ENCODE results near the gene ARHGAP29.
"Not testable (repeated sequence)": the region's sequence is repeated elsewhere in the genome, so short reads cannot be mapped to it uniquely, and the experiment has no call there.

Gene ARHGAP29

GRCh38 chr1:94169126-94169525 is 68.3 kb downstream of the ARHGAP29 start:
- no peak for DNase-seq

GRCh38 chr1:94165843-94166242 is 71.5 kb downstream of the ARHGAP29 start:
- DNase-seq, result no peak

GRCh38 chr1:94164885-94165284 is 72.5 kb downstream of the ARHGAP29 start:
- DNase-seq, result not testable (repeated sequence)

DNA sequence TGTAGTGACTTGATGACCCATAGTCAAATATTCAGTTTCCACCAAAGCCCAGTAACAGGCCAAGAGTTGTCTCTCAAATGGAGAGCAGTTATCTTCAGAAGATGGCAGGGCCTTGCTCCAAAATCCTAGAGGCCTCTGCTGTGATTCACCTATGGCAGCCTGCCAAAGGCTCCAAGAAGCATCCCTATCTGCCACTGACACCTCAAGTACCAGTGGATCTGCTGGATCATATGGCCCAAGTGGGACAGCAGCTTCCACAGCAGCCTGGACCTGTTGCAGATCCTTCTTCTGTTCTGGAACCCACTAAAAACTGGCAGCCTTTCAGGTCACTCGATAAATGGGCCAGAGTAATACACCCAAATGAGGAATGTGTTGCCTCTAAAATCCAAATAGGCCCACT is 73.3 kb downstream of the ARHGAP29 start:
- DNase-seq, result not testable (repeated sequence)

DNA sequence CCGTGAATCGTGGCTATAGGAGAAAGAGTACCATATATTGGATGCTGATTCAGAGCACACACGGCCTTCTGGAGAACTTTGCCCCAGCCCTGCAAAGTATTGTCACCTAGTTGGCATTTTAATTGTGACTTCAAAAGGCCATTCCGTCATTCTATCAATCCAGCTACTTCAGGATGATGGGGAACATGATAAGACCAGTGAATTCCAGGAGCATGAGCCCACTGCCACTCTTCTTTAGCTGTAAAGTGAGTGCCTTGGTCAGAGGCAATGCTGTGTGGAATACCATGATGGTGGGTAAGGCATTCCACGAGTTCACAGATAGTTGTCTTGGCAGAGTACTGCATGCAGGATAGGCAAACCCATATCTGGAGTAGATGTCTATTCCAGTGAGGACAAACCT is 74.1 kb downstream of the ARHGAP29 start:
- not testable (repeated sequence) for DNase-seq

- no peak for DNase-seq
These were observed 76.6 kb downstream of the ARHGAP29 start for GRCh38 chr1:94160811-94161210.

- DNase-seq, result no peak
These were observed 81.2 kb downstream of the ARHGAP29 start for GRCh38 chr1:94156096-94156625.

DNA sequence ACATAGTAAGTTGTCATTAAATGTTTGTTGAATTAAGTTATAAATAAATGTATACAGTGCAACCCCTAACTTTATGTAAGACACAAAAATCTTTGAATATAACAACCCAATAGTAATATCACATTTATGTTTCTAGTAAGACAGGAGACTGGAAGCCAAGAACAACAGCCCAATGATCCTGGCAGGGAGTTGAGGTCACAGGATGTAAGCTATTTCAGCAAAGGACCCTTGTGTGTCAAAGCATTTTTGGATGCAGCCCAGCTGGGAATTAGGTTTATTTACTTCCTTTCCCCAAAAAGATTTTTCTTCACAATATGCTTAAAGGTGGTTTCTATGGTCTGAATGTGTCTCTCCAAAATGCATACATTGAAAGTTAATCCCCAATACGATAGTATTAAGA is 82.4 kb downstream of the ARHGAP29 start:
- no peak for DNase-seq

GRCh38 chr1:94153133-94153532 is 84.3 kb downstream of the ARHGAP29 start:
- no peak for DNase-seq

GRCh38 chr1:94149166-94149565 is 88.2 kb downstream of the ARHGAP29 start:
- DNase-seq, result not testable (repeated sequence)

DNA sequence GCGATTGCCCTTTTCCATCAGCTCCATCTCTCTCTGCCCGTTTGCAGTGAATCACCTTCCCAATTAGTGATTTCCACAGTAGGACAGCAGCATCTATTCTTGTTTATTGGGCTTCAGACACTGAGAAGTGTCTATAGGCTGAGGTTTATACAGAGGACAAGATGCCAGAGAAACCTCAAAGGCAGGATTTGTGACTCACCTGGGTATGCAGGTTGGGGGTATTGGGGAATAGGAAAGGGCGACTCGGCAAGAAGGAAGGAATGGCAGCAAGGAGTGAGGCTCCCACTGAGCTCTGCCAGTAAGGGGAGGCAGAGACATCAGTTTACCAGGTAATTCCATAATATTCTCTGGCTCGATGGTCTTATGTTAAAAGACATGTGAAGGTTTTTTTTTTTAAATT is 91.1 kb downstream of the ARHGAP29 start:
- DNase-seq, result no peak

GRCh38 chr1:94144836-94145235 is 92.5 kb downstream of the ARHGAP29 start:
- no peak for DNase-seq

GRCh38 chr1:94143809-94144176 is 93.6 kb downstream of the ARHGAP29 start:
- peak; percentile 12 for DNase-seq

DNA sequence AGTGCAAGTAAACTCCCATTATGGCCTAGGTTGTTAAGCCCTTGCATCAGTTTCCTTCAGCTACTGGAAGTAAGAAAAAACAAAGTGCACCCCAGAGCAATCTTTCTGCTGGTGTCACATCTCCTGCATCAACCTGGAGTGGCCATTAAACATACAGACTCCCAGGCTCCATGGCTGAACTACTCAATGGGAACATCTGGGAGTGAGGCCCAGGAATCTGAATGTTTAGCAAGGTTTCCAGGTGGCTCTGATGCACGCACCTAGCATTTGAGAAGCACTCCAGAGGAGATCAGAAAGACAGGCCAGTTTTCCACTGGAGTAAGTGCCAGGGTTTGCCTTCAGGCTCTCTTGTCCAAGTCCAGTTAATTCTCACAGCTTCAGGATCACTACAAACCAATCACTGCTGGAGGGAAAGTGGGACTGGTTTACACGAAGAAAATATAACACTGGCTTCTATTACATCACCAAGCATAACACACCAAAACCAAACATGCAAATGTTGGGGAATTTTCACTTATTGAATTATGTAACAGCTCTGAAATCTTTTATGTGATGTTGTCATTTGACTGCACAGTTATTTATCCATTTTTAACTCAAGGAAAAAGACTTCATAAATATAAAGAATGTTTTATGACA is 94.1 kb downstream of the ARHGAP29 start:
- no peak for DNase-seq

GRCh38 chr1:94142583-94142982 is 94.8 kb downstream of the ARHGAP29 start:
- DNase-seq, result no peak

DNA sequence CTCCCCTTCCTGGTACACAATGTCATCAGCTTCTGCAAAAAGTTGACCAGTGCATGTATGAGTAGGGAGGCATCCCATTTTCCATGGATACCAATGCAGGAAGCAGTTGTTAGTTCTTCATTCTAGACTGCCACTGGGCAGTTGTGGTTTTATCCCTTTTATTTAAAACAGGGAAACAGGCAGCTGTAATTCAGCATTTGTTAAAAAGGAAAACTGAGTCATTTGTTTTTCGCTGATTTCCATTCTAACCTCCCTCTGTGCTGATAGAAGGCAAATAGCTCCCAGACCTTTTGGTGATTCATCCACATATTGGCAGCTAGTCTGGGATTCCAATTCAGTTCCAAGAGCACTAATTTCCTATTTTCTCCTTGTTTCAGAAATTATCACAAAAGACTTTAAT is 95.4 kb downstream of the ARHGAP29 start:
- DNase-seq, result no peak

DNA sequence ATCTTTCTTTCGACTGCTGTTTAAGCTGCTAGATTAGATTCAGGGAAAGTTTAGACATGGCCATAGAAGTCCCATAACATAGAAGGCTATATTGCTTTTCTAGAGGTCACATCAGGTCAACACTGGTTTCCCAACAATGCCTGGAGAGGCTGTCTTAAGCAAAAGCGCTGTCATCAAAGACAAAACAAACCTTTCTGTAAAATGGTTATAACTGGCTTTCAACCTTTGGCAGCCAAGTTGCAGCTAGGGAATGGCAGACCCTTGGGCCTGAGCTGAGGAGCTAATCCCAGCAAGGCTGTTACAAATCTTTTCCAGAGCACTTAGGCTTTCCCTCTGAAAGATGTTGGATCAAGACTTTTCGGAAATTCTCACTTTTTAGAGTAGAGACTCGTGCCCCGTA is 105.3 kb downstream of the ARHGAP29 start:
- DNase-seq, result no peak

DNA sequence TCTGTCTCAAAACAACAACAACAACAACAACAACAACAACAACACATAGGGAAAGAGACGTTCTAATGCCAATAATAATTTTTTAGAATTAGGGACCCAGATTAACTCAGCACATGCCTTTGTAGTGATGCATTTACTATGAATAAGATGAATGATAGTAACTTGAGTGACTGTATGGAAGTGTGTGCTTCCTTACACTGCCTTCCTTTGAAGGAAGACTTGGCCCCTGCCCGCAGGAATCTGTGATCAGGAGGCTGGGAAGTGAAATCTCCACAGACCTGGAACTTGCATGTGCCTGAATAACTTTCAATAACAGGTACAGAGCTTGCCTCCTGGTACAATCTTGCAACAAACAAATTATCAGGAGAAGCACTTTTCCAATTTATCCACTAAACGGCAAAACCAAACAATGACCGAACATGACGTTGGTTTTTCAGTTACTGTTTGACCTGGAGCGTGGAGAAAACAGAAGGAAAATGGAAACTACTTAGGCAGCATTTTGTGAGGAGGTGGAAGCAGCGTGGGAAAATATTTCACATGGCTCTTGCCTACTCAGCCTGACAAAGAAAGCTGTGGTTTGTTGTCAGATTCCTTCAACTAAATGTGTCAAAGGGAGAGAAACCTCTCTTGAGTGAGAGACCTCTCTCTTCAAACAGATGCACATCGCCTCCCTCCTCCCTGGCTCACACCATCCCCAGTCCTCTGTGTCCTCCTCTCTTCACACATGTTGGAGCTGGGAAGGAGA is 106.4 kb downstream of the ARHGAP29 start:
- DNase-seq, result no peak

DNA sequence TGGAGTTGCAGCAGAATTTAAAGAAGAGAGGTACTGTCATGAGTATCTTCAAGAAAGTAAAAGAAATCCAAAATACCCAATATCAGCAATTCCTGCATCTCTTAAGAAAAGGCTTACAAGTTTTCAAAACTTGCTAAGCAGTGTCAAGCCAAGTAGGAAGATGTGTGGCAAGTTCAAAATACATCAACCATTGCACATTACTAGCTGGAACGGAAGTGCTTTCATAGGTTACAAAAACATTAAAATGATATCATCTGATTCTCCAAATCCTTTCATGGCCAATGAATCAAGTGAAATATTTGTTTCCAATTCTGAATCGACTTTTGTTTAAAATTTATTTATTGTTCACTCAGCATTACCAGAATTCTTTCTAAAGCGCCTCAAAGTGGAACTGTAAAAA is 110.7 kb downstream of the ARHGAP29 start:
- no peak for DNase-seq

GRCh38 chr1:94125551-94126514 is 111.6 kb downstream of the ARHGAP29 start:
- no peak for DNase-seq

DNA sequence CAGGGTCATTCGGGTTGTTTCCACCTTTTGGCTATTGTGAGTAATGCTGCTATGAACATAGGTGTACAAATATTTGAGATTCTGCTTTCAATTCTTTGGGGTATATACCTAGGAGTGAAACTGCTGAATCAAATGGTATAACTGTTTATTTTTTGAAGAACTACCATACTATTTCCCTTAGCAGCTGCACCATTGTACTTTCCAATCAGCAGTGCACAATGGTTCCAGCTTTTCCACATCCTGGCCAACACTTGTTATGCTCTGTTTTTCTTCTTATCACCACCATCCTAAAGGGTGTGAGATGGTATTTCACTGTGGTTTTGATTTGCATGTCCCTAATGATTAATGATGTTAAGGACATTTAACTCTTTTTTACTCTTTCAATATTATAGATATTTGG is 112.8 kb downstream of the ARHGAP29 start:
- no peak for DNase-seq

GRCh38 chr1:94122201-94122970 is 115.0 kb downstream of the ARHGAP29 start:
- DNase-seq, result no peak

All from NCI-H748 treated with DMSO at 0.1 percent for 48 hours (cell line).